Fibroblast of lung (primary cell): ENCODE data around the gene DNAJC17. TPM values are rescaled to one million over a fixed set of nuclear protein-coding genes. Genes with fewer than 3 reads are reported as not detected.

Experiments used
- DNase-seq, 2 donors: peaks; one replicate each; pipeline versions ENCODE4 v3.0.0 to v3.0.0-alpha.2; 2010; ENCODE audit warnings: low read depth in 2 of 2
- H2AFZ ChIP-seq: 2 replicates; pipeline ENCODE4 v1.5.1; 2012; ENCODE audit warnings: low read length, control low read depth, inconsistent platforms
- H3K27ac ChIP-seq: 2 replicates; pipeline ENCODE4 v1.5.1; 2011; ENCODE audit warnings: low read length, control low read depth; ENCODE audit not compliant: insufficient read depth
- H3K27me3 ChIP-seq: 2 replicates; pipeline ENCODE4 v1.5.1; 2011; ENCODE audit warnings: mild to moderate bottlenecking, low read length; ENCODE audit not compliant: control insufficient read depth, insufficient read depth
- H3K36me3 ChIP-seq: 2 replicates; pipeline ENCODE4 v1.5.1; 2011; ENCODE audit warnings: low read length; ENCODE audit not compliant: control insufficient read depth, insufficient read depth
- H3K4me1 ChIP-seq: 2 replicates; pipeline ENCODE4 v1.5.1; 2011; ENCODE audit warnings: low read length; ENCODE audit not compliant: control insufficient read depth, insufficient read depth; ENCODE audit errors: extremely low read depth
- H3K4me2 ChIP-seq: 2 replicates; pipeline ENCODE4 v1.5.1; 2011; ENCODE audit warnings: low read length, control low read depth; ENCODE audit not compliant: insufficient read depth; ENCODE audit errors: extremely low read depth
- H3K4me3 ChIP-seq, 4 experiments: fragments of 200-600 bp in 1 of 4; sonication (generic) in 1 of 4; replicated peaks in 1 of 4; 2 replicates each; pipeline ENCODE4 v1.5.1; 2011 to 2016; ENCODE audit warnings: low read length in 4 of 4, low read depth in 3 of 4, mild to moderate bottlenecking in 3 of 4, control low read depth in 2 of 4, inconsistent platforms in 1 of 4, mixed read lengths in 1 of 4; ENCODE audit not compliant: insufficient read depth in 1 of 4; ENCODE audit errors: control extremely low read depth in 1 of 4
- H3K79me2 ChIP-seq: 2 replicates; pipeline ENCODE4 v1.5.1; 2012; ENCODE audit warnings: mild to moderate bottlenecking, low read length, inconsistent platforms; ENCODE audit not compliant: control insufficient read depth, insufficient read depth
- H3K9ac ChIP-seq: 2 replicates; pipeline ENCODE4 v1.5.1; 2011; ENCODE audit warnings: mild to moderate bottlenecking, low read length, control low read depth; ENCODE audit not compliant: insufficient read depth
- H3K9me3 ChIP-seq: 2 replicates; pipeline ENCODE4 v1.5.1; 2012; ENCODE audit warnings: low read depth, low read length; ENCODE audit not compliant: control insufficient read depth, insufficient read depth
- H4K20me1 ChIP-seq: 2 replicates; pipeline ENCODE4 v1.5.1; 2011; ENCODE audit warnings: low read length; ENCODE audit not compliant: control insufficient read depth, insufficient read depth; ENCODE audit errors: extremely low read depth
- CTCF ChIP-seq, 2 donors: IDR thresholded peaks in 1 of 2; conservative IDR thresholded peaks in 1 of 2; 1 replicate in 1 of 2; 2 replicates in 1 of 2; pipeline ENCODE4 v1.5.1; 2011 to 2012; ENCODE audit warnings: low read length in 2 of 2, control low read depth in 1 of 2, inconsistent platforms in 1 of 2, low read depth in 1 of 2, mild to moderate bottlenecking in 1 of 2
- EZH2 ChIP-seq: IDR thresholded peaks from 2 replicates; pipeline ENCODE4 v1.5.1; 2012; ENCODE audit warnings: low read length, control low read depth, mild to moderate bottlenecking; ENCODE audit errors: missing control alignments
- polyA plus RNA-seq, 2 donors: library from polyadenylated mRNA; depleted of rRNA in 1 of 2; stranded (reverse) in 1 of 2; unstranded in 1 of 2; fragments of >200 nt; gene quantifications; 2 replicates each; pipeline ENCODE4 v1.2.1, GENCODE V29; 2011 to 2012; ENCODE audit warnings: missing spikeins in 1 of 2
- total RNA-seq: library from RNA; depleted of rRNA; stranded (reverse); fragments of >200 nt; gene quantifications from 2 replicates; pipeline ENCODE4 v1.2.1, GENCODE V29; 2014

The DNAJC17 gene
- total and polyA plus RNA-seq, 2 donors (not counting 1 experiment from before 2014, with no cell fraction given) = 17.7 to 41.8 TPM

GRCh38 chr15:40828447-40829036 is 21.3 kb upstream of the DNAJC17 start, which contains the start of gene PPP1R14D:
Gene PPP1R14D, minus strand, starts transcription at chr15:40828708. Its CDS starts 67 bp downstream, at chr15:40828641.
- DNase-seq = no peak
- no peak for TF ChIP-seq CTCF (conservative IDR thresholded peaks at IDR 0.05 in 1 of 2, IDR thresholded peaks at IDR 0.05 in 1 of 2; ENCODE audit: low read depth in 1 of 2, low read length in 2 of 2)
- no peak for TF ChIP-seq EZH2
- Histone ChIP-seq H3K27ac (no peak within 1 kb of the TSS), H3K4me1 (no peaks in the 10 kb centered on the region), H3K4me2 (no peak within 1 kb of the TSS), H3K4me3 (no peak within 1 kb of the TSS), H2AFZ (no peak within 1 kb of the TSS), H4K20me1 (no peaks in the 10 kb centered on the region), H3K27me3 (peaks cover 16% of the 10 kb centered on the region), H3K9ac (no peak within 1 kb of the TSS), H3K79me2 (no peaks in the 10 kb centered on the region), H3K36me3 (no peaks in the 10 kb centered on the region), H3K9me3 (no peaks in the 10 kb centered on the region)

- Histone ChIP-seq H3K27me3 (peaks cover 16% of the 10 kb centered on the region), H3K9ac (no peak overlapping the region), H3K36me3 (no peaks in the 10 kb centered on the region), H3K9me3 (no peaks in the 10 kb centered on the region), H3K4me2 (no peak overlapping the region), H4K20me1 (no peaks in the 10 kb centered on the region), H3K4me3 (no peak overlapping the region), H3K79me2 (no peaks in the 10 kb centered on the region), H3K4me1 (no peaks in the 10 kb centered on the region), H3K27ac (no peak overlapping the region), H2AFZ (no peak overlapping the region)
- DNase-seq = peak in 1 of 2 donors; percentile 23
- no peak for TF ChIP-seq CTCF (conservative IDR thresholded peaks at IDR 0.05 in 1 of 2, IDR thresholded peaks at IDR 0.05 in 1 of 2; ENCODE audit: low read depth in 1 of 2, low read length in 2 of 2)
- no peak for TF ChIP-seq EZH2
Measured at GRCh38 chr15:40826423-40827075, 19.3 kb upstream of the DNAJC17 start.

- no peak overlapping the region for H3K4me3 ChIP-seq
- H2AFZ ChIP-seq = no peak overlapping the region
- no peaks in the 10 kb centered on the region for H3K79me2 ChIP-seq
- H3K27me3 ChIP-seq = peaks cover 16% of the 10 kb centered on the region
- no peak for TF ChIP-seq EZH2
- TF ChIP-seq CTCF (conservative IDR thresholded peaks at IDR 0.05 in 1 of 2, IDR thresholded peaks at IDR 0.05 in 1 of 2; ENCODE audit: low read depth in 1 of 2, low read length in 2 of 2) = no peak
- H3K4me2 ChIP-seq = no peak overlapping the region
- H3K9ac ChIP-seq = no peak overlapping the region
- no peaks in the 10 kb centered on the region for H3K4me1 ChIP-seq
- no peaks in the 10 kb centered on the region for H4K20me1 ChIP-seq
- no peaks in the 10 kb centered on the region for H3K36me3 ChIP-seq
- no peak overlapping the region for H3K27ac ChIP-seq
- peak in 1 of 2 donors; percentile 34 for DNase-seq
- H3K9me3 ChIP-seq = no peaks in the 10 kb centered on the region
Measured at GRCh38 chr15:40825661-40826422, 18.6 kb upstream of the DNAJC17 start.
